Measurements from ENCODE around the gene SOX9. TPM values are rescaled to one million over a fixed set of nuclear protein-coding genes. Genes with fewer than 3 reads are reported as not detected.

The SOX9 gene
- 10 to 100 TPM; 35.2 to 55.7 (median 42.3) TPM for total RNA-seq

DNA sequence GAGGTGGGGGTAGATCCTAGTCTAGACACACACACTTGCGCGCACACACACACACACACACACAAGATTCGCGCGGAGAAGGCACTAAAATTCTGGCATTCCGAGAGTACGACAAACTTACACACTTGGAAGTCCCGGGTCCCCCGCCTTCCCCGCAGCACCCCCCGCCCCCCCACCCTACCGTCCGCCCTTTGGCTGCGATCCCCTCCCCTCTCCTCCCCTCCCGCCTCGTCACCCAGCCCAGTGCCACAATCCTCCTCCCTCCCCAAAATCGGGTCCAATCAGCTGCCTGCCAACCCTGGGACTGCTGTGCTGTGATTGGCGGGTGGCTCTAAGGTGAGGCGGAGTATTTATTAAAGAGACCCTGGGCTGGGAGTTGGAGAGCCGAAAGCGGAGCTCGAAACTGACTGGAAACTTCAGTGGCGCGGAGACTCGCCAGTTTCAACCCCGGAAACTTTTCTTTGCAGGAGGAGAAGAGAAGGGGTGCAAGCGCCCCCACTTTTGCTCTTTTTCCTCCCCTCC is at the start of gene SOX9:
TSS of gene SOX9 (plus strand) at position 379 of the 522 bp plus-strand sequence. CDS start 372 bp downstream, outside the sequence.
- Histone ChIP-seq H3K4me3 (peak within 1 kb of the TSS; percentile 30 to 66 (median 58)), H3K27ac (peak within 1 kb of the TSS; percentile 75 to 88 (median 87)), H3K9me3 (no peaks in the 10 kb centered on the region), H3K4me1 (peaks cover 0 to 57% (median 30%) of the 10 kb centered on the region in 4 donors), H3K27me3 (peaks cover 85% of the 10 kb centered on the region), H3K36me3 (no peaks in the 10 kb centered on the region)
- DNase-seq = peak; percentile 91
- no peak for TF ChIP-seq EP300 (IDR thresholded peaks at IDR 0.05; ENCODE audit: low read depth)
- TF ChIP-seq POLR2AphosphoS5 (IDR thresholded peaks at IDR 0.05) = peak; percentile 91 to 96 (median 94)
- peak; percentile 97 for TF ChIP-seq POLR2A (IDR thresholded peaks at IDR 0.05)
- TF ChIP-seq, protein P1, sequence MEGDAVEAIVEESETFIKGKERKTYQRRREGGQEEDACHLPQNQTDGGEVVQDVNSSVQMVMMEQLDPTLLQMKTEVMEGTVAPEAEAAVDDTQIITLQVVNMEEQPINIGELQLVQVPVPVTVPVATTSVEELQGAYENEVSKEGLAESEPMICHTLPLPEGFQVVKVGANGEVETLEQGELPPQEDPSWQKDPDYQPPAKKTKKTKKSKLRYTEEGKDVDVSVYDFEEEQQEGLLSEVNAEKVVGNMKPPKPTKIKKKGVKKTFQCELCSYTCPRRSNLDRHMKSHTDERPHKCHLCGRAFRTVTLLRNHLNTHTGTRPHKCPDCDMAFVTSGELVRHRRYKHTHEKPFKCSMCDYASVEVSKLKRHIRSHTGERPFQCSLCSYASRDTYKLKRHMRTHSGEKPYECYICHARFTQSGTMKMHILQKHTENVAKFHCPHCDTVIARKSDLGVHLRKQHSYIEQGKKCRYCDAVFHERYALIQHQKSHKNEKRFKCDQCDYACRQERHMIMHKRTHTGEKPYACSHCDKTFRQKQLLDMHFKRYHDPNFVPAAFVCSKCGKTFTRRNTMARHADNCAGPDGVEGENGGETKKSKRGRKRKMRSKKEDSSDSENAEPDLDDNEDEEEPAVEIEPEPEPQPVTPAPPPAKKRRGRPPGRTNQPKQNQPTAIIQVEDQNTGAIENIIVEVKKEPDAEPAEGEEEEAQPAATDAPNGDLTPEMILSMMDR (IDR thresholded peaks at IDR 0.05) = no peak
- intact Hi-C loops (cut with DNase I; ENCODE audit: low total_unique reads) (loop anchor here (5.0 kb wide), 1 partner anchor 417 kb away; no protein-coding TSS in a partner anchor), in situ Hi-C loops (cut with MboI; ENCODE audit: low pct_ligation_motif_present in 1 of 4, low pct_unique_long_range_greater_than_20kb in 1 of 4, low sequenced_read_pairs in 3 of 4) (loop anchor here in 3 of 4 donors (25.0 kb wide), 2 partner anchors 633 to 658 kb away; no protein-coding TSS in a partner anchor)
- WGBS, 2 donors (ENCODE audit: low coverage in 1 of 2) = 5% methylated on average over 27 of the region's 27 CpGs; no CpG with 5 or more reads in 1 of the 2 donors

DNA sequence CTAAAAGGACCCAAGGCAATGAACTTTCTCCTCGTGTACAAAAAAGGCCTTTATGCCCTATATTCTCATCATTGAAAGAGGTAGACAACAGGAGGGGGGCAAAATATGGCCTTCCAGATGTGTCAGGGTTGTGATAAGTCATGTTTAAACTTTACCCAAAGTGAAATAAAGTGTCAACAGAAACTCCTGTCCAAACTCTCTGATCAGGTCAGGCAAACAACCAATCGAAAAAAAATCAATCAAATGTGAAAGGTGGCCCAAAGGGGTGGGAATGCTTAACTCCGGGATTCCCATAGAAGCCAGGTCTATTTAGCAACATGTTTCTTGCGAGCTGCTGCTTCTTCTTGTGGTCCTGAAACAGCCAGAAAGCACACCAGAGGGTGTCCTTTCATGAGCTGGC is 49.5 kb upstream of the SOX9 start:
- Histone ChIP-seq H3K27me3 (no peaks in the 10 kb centered on the region), H3K27ac (no peak overlapping the region), H3K9me3 (no peaks in the 10 kb centered on the region), H3K4me1 (no peaks in the 10 kb centered on the region), H3K4me3 (no peak overlapping the region), H3K36me3 (no peaks in the 10 kb centered on the region)
- intact Hi-C loops (cut with DNase I; ENCODE audit: low total_unique reads) (no loop called here), in situ Hi-C loops (cut with MboI; ENCODE audit: low pct_ligation_motif_present in 1 of 4, low pct_unique_long_range_greater_than_20kb in 1 of 4, low sequenced_read_pairs in 3 of 4) (no loop called here)
- no peak for DNase-seq
- 67 to 69% methylated on average over 2 to 4 of the region's 4 CpGs for WGBS, 2 donors (ENCODE audit: low coverage in 1 of 2)
- TF ChIP-seq POLR2AphosphoS5 (IDR thresholded peaks at IDR 0.05) (no peak), EP300 (IDR thresholded peaks at IDR 0.05; ENCODE audit: low read depth) (no peak)

DNA sequence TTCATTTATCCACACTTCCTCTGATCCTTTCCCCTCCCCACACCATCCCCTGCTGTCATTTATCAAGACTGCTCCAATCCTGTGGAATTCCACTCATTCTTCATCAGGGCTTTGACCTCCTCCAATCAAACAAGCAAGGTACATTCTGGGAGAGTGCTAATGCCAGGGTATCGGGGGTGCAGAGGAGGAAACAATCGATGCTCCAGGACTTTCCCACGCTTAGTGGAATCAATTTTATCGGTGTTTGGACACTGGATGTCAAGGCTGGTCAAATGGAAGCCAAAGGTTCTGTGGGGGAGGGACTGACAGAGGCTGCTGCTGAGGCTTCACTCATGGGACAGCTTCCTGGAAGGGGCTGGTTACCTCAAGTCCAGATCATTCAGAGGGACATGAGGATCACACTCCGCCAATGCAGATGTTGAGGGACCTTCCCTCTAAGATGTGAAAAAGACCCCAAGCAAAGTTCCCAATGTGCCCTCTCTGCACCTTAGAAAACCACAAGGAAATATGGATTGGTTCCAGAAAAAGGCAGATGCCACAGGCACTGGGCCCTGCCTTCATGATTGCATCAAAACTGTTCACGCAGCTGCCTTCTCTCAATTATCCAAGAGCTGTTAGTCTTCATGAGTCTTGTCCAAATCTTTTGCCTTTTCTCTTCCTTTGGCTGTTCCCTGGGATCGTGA is 44.7 kb upstream of the SOX9 start:
- Histone ChIP-seq H3K27ac (no peak overlapping the region), H3K27me3 (no peaks in the 10 kb centered on the region), H3K4me3 (no peak overlapping the region), H3K4me1 (no peaks in the 10 kb centered on the region), H3K36me3 (no peaks in the 10 kb centered on the region), H3K9me3 (no peaks in the 10 kb centered on the region)
- DNase-seq = no peak
- no peak for TF ChIP-seq POLR2AphosphoS5 (IDR thresholded peaks at IDR 0.05)
- no peak for TF ChIP-seq EP300 (IDR thresholded peaks at IDR 0.05; ENCODE audit: low read depth)
- TF ChIP-seq, protein P1 (IDR thresholded peaks at IDR 0.05) = no peak
- TF ChIP-seq POLR2A (IDR thresholded peaks at IDR 0.05) = no peak
- in situ Hi-C loops (cut with MboI; ENCODE audit: low pct_ligation_motif_present in 1 of 4, low pct_unique_long_range_greater_than_20kb in 1 of 4, low sequenced_read_pairs in 3 of 4) (no loop called here), intact Hi-C loops (cut with DNase I; ENCODE audit: low total_unique reads) (loop anchor here (5.0 kb wide), 1 partner anchor 1476 kb away; no protein-coding TSS in a partner anchor)
- 79 to 89% methylated on average over 6 to 7 of the region's 7 CpGs for WGBS, 2 donors (ENCODE audit: low coverage in 1 of 2)

DNA sequence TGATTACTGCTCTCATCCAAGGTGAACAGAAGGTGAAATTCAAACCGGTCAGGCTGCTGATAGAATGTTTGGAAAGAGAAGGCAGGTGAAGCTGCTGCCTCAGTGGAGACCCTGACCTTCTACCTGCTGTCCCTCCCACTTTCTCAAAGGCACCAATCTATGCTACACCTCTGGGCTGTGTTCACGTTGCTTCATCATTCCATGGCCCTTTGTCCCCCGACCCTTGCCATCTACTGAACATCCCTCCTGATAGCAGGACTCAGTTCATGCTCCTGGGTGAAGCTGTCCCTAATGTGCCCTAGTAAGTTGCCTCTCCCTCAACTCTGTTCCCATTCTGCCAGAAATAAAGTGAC is 44.2 kb upstream of the SOX9 start:
- Histone ChIP-seq H3K9me3 (no peaks in the 10 kb centered on the region), H3K27me3 (no peaks in the 10 kb centered on the region), H3K4me1 (no peaks in the 10 kb centered on the region), H3K36me3 (no peaks in the 10 kb centered on the region), H3K4me3 (no peak overlapping the region), H3K27ac (no peak overlapping the region)
- TF ChIP-seq, protein P1 (IDR thresholded peaks at IDR 0.05) = no peak
- TF ChIP-seq POLR2A (IDR thresholded peaks at IDR 0.05) (no peak), POLR2AphosphoS5 (IDR thresholded peaks at IDR 0.05) (no peak), EP300 (IDR thresholded peaks at IDR 0.05; ENCODE audit: low read depth) (no peak)
- 87% methylated on average over 3 of the region's 3 CpGs; no CpG with 5 or more reads in 1 of the 2 donors for WGBS, 2 donors (ENCODE audit: low coverage in 1 of 2)
- intact Hi-C loops (cut with DNase I; ENCODE audit: low total_unique reads) (loop anchor here (5.0 kb wide), 1 partner anchor 1476 kb away; no protein-coding TSS in a partner anchor), in situ Hi-C loops (cut with MboI; ENCODE audit: low pct_ligation_motif_present in 1 of 4, low pct_unique_long_range_greater_than_20kb in 1 of 4, low sequenced_read_pairs in 3 of 4) (no loop called here)
- no peak for DNase-seq
